Measurements from ENCODE around the gene WDR6.

WDR6 gene

GRCh38 chr3:49025793-49026520 lies 18.8 kb downstream of the WDR6 start:
- no peak overlapping the region for H3K27ac ChIP-seq (ENCODE audit: low read length)
- no peak overlapping the region for H3K4me2 ChIP-seq (ENCODE audit: low read length)
- peaks cover 24% of the 10 kb centered on the region for H3K4me1 ChIP-seq (ENCODE audit: low read length)
- no peak overlapping the region for H3K4me3 ChIP-seq (ENCODE audit: low read length)
- H3K79me2 ChIP-seq (ENCODE audit: low read length): peaks cover 76% of the 10 kb centered on the region
- no peak overlapping the region for H3K9ac ChIP-seq (ENCODE audit: low read length)
- no peak for TF ChIP-seq EZH2phosphoT487 (IDR thresholded peaks at IDR 0.05; ENCODE audit: low read depth)
- TF ChIP-seq, protein P1, sequence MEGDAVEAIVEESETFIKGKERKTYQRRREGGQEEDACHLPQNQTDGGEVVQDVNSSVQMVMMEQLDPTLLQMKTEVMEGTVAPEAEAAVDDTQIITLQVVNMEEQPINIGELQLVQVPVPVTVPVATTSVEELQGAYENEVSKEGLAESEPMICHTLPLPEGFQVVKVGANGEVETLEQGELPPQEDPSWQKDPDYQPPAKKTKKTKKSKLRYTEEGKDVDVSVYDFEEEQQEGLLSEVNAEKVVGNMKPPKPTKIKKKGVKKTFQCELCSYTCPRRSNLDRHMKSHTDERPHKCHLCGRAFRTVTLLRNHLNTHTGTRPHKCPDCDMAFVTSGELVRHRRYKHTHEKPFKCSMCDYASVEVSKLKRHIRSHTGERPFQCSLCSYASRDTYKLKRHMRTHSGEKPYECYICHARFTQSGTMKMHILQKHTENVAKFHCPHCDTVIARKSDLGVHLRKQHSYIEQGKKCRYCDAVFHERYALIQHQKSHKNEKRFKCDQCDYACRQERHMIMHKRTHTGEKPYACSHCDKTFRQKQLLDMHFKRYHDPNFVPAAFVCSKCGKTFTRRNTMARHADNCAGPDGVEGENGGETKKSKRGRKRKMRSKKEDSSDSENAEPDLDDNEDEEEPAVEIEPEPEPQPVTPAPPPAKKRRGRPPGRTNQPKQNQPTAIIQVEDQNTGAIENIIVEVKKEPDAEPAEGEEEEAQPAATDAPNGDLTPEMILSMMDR (IDR thresholded peaks at IDR 0.05; ENCODE audit: low read depth, low read length): no peak
- H3K27me3 ChIP-seq (ENCODE audit: low read depth, low read length): no peaks in the 10 kb centered on the region
- no peak overlapping the region for H2AFZ ChIP-seq (ENCODE audit: low read depth, low read length)
- H3K36me3 ChIP-seq (replicated peaks; ENCODE audit: low read depth, low read length): peaks cover 64% of the 10 kb centered on the region
- no peaks in the 10 kb centered on the region for H3K9me3 ChIP-seq (ENCODE audit: insufficient read depth, low read length)
- no peaks in the 10 kb centered on the region for H4K20me1 ChIP-seq (ENCODE audit: insufficient read depth, low read length)

- H3K4me3 ChIP-seq (ENCODE audit: low read length): no peak overlapping the region
- no peak overlapping the region for H3K27ac ChIP-seq (ENCODE audit: low read length)
- peaks cover 68% of the 10 kb centered on the region for H3K36me3 ChIP-seq (replicated peaks; ENCODE audit: low read depth, low read length)
- H3K4me2 ChIP-seq (ENCODE audit: low read length): no peak overlapping the region
- no peak overlapping the region for H3K9ac ChIP-seq (ENCODE audit: low read length)
- H3K79me2 ChIP-seq (ENCODE audit: low read length): peaks cover 72% of the 10 kb centered on the region
- no peaks in the 10 kb centered on the region for H3K27me3 ChIP-seq (ENCODE audit: low read depth, low read length)
- H3K9me3 ChIP-seq (ENCODE audit: insufficient read depth, low read length): no peaks in the 10 kb centered on the region
- no peaks in the 10 kb centered on the region for H4K20me1 ChIP-seq (ENCODE audit: insufficient read depth, low read length)
- H3K4me1 ChIP-seq (ENCODE audit: low read length): peaks cover 24% of the 10 kb centered on the region
- H2AFZ ChIP-seq (ENCODE audit: low read depth, low read length): no peak overlapping the region
- TF ChIP-seq, protein P1 (IDR thresholded peaks at IDR 0.05; ENCODE audit: low read depth, low read length): no peak
- no peak for TF ChIP-seq EZH2phosphoT487 (IDR thresholded peaks at IDR 0.05; ENCODE audit: low read depth)
These were observed 19.3 kb downstream of the WDR6 start for GRCh38 chr3:49026536-49026935.

- H4K20me1 ChIP-seq (ENCODE audit: insufficient read depth, low read length): no peaks in the 10 kb centered on the region
- H3K27me3 ChIP-seq (ENCODE audit: low read depth, low read length): no peaks in the 10 kb centered on the region
- H3K27ac ChIP-seq (ENCODE audit: low read length): no peak overlapping the region
- no peak overlapping the region for H2AFZ ChIP-seq (ENCODE audit: low read depth, low read length)
- peak overlapping the region; percentile 88; the same call in 1 of the 2 replicates for H3K4me3 ChIP-seq (ENCODE audit: low read length)
- H3K79me2 ChIP-seq (ENCODE audit: low read length): peaks cover 66% of the 10 kb centered on the region
- H3K4me1 ChIP-seq (ENCODE audit: low read length): peaks cover 24% of the 10 kb centered on the region
- H3K9ac ChIP-seq (ENCODE audit: low read length): peak overlapping the region; percentile 95; the same call in 1 of the 2 replicates
- no peaks in the 10 kb centered on the region for H3K9me3 ChIP-seq (ENCODE audit: insufficient read depth, low read length)
- H3K36me3 ChIP-seq (replicated peaks; ENCODE audit: low read depth, low read length): peaks cover 77% of the 10 kb centered on the region
- H3K4me2 ChIP-seq (ENCODE audit: low read length): peak overlapping the region; percentile 93
- TF ChIP-seq EZH2phosphoT487 (IDR thresholded peaks at IDR 0.05; ENCODE audit: low read depth): no peak
- TF ChIP-seq, protein P1 (IDR thresholded peaks at IDR 0.05; ENCODE audit: low read depth, low read length): no peak
These were observed 20.4 kb downstream of the WDR6 start for GRCh38 chr3:49027634-49028033.

GRCh38 chr3:49028298-49028672 lies 21.1 kb downstream of the WDR6 start:
- Histone ChIP-seq H3K9me3 (ENCODE audit: insufficient read depth, low read length) (no peaks in the 10 kb centered on the region), H2AFZ (ENCODE audit: low read depth, low read length) (no peak overlapping the region), H3K4me1 (ENCODE audit: low read length) (peaks cover 18% of the 10 kb centered on the region), H3K4me2 (ENCODE audit: low read length) (peak overlapping the region; percentile 93), H3K79me2 (ENCODE audit: low read length) (peaks cover 59% of the 10 kb centered on the region), H3K4me3 (ENCODE audit: low read length) (peak overlapping the region; percentile 88), H3K9ac (ENCODE audit: low read length) (peak overlapping the region; percentile 95), H3K27ac (ENCODE audit: low read length) (peak overlapping the region; percentile 54), H4K20me1 (ENCODE audit: insufficient read depth, low read length) (no peaks in the 10 kb centered on the region), H3K27me3 (ENCODE audit: low read depth, low read length) (no peaks in the 10 kb centered on the region), H3K36me3 (replicated peaks; ENCODE audit: low read depth, low read length) (peaks cover 78% of the 10 kb centered on the region)
- no peak for TF ChIP-seq EZH2phosphoT487 (IDR thresholded peaks at IDR 0.05; ENCODE audit: low read depth)
- TF ChIP-seq, protein P1 (IDR thresholded peaks at IDR 0.05; ENCODE audit: low read depth, low read length): no peak
